GM23248 (cell line): ENCODE results near the gene CDK14. TPM values are rescaled to one million over a fixed set of nuclear protein-coding genes. Genes with fewer than 3 reads are reported as not detected.

Experiments used
- DNase-seq: peaks from one replicate; pipeline ENCODE4 v3.0.0-alpha.2; 2015
- H2AFZ ChIP-seq: fragments of 200-600 bp; sonication (generic); 2 replicates; pipeline ENCODE4 v1.6.1; 2016; ENCODE audit warnings: antibody characterized with exemption
- H3F3A ChIP-seq: fragments of 200-600 bp; sonication (generic); 2 replicates; pipeline ENCODE4 v1.6.1; 2016; ENCODE audit warnings: mild to moderate bottlenecking, antibody characterized with exemption, mixed run types; ENCODE audit not compliant: insufficient read depth
- H3K27ac ChIP-seq: fragments of 200-600 bp; sonication (generic); 2 replicates; pipeline ENCODE4 v1.5.1; 2016; ENCODE audit warnings: mild to moderate bottlenecking
- H3K27me3 ChIP-seq: fragments of 200-600 bp; sonication (generic); replicated peaks from 2 replicates; pipeline ENCODE4 v1.6.1; 2016; ENCODE audit warnings: mild to moderate bottlenecking; ENCODE audit not compliant: insufficient read depth
- H3K36me3 ChIP-seq: fragments of 200-600 bp; sonication (generic); 2 replicates; pipeline ENCODE4 v1.6.1; 2016; ENCODE audit warnings: low read depth, mild to moderate bottlenecking
- H3K4me1 ChIP-seq: fragments of 200-600 bp; sonication (generic); 2 replicates; pipeline ENCODE4 v1.6.1; 2016; ENCODE audit warnings: mild to moderate bottlenecking; ENCODE audit not compliant: insufficient read depth
- H3K4me2 ChIP-seq: fragments of 200-600 bp; sonication (generic); one replicate; pipeline ENCODE4 v1.6.1; 2016; ENCODE audit warnings: mild to moderate bottlenecking; ENCODE audit not compliant: unreplicated experiment
- H3K4me3 ChIP-seq: fragments of 200-600 bp; sonication (generic); 2 replicates; pipeline ENCODE4 v1.5.1; 2016; ENCODE audit warnings: mild to moderate bottlenecking
- H3K79me2 ChIP-seq: fragments of 200-600 bp; sonication (generic); 2 replicates; pipeline ENCODE4 v1.6.1; 2016; ENCODE audit warnings: mild to moderate bottlenecking; ENCODE audit not compliant: insufficient read depth
- H3K9ac ChIP-seq: fragments of 200-600 bp; sonication (generic); 2 replicates; pipeline ENCODE4 v1.6.1; 2016; ENCODE audit warnings: mild to moderate bottlenecking
- H3K9me2 ChIP-seq: fragments of 200-600 bp; sonication (generic); 2 replicates; pipeline ENCODE4 v1.6.1; 2016; ENCODE audit warnings: mixed run types, mild to moderate bottlenecking, moderate library complexity; ENCODE audit not compliant: insufficient read depth
- H3K9me3 ChIP-seq: fragments of 200-600 bp; sonication (generic); one replicate; pipeline ENCODE4 v1.6.1; 2017; ENCODE audit warnings: low read depth
- H4K20me1 ChIP-seq: fragments of 200-600 bp; sonication (generic); 2 replicates; pipeline ENCODE4 v1.6.0; 2016; ENCODE audit not compliant: insufficient read depth
- EZH2 ChIP-seq: fragments of 200-600 bp; sonication (generic); IDR thresholded peaks from 2 replicates; pipeline ENCODE4 v1.6.1; 2018; ENCODE audit warnings: antibody characterized with exemption, mild to moderate bottlenecking; ENCODE audit not compliant: insufficient read depth, poor library complexity, severe bottlenecking
- EZH2phosphoT487 ChIP-seq: fragments of 200-600 bp; sonication (generic); IDR thresholded peaks from 2 replicates; pipeline ENCODE4 v1.6.1; 2018; ENCODE audit warnings: antibody characterized with exemption, moderate library complexity, mild to moderate bottlenecking, low read depth; ENCODE audit not compliant: insufficient read depth
- WGBS, 2 experiments: methylation state at CpG; one replicate each; pipeline ENCODE4 v1.1.6; 2015 to 2017; ENCODE audit warnings: low lambda C conversion rate in 2 of 2, low coverage in 1 of 2; ENCODE audit errors: missing lambda C conversion rate in 2 of 2; 5-methylcytosine and 5-hydroxymethylcytosine counted together
- in situ Hi-C: fragments of 300-500 bp; cut with MboI; formaldehyde crosslinking; loops from 2 replicates; pipeline ENCODE4 v1.15.0; 2020
- polyA plus RNA-seq: library from polyadenylated mRNA; unstranded; fragments of >200 nt; fragmentation: Nextera tagmentation; extraction: Ambion mirVana; gene quantifications from 2 replicates; pipeline ENCODE4 v1.2.1, GENCODE V29; 2016
- total RNA-seq: library from RNA; depleted of rRNA; stranded (reverse); fragments of >200 nt; shearing (Covaris generic); gene quantifications from 2 replicates; pipeline ENCODE4 v1.2.3, GENCODE V29; 2014

CDK14 gene
- total and polyA plus RNA-seq, 2 experiments from 2014 or later = 19.9 to 21.2 TPM

DNA sequence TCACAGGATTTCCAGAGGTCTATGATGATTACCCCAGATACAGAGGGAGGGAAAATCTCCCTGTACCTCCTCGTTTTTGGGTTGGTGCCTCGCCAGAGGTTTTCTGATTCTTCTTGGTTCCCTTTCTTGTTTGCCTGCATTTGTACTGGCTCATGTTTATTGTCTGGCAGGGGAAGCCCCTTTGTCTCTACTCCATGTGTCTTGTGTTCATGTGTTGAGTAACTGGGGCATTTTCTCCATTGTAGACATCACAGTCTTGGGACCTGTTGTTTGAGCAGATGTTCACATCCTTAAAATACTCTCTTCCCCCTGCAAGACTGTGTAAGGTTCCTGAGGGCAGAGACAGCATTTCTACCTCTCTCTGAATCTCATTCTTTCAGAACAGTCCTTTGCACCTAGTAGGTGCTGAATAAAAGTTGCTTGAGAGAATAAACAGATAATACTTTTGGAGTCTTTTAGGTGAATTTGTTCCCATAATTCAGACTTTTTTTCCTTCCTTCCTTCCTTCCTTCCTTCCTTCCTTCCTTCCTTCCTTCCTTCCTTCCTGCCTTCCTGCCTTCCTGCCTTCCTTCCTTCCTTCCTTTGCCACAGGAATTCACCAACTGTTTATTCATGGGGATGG, 25.1 kb downstream of the CDK14 start:
- H3K27me3 ChIP-seq = no peaks in the 10 kb centered on the region
- TF ChIP-seq EZH2 (no peak), EZH2phosphoT487 (no peak)
- H3K79me2 ChIP-seq = peaks cover 91% of the 10 kb centered on the region
- H3K27ac ChIP-seq = no peak overlapping the region
- peaks cover 33% of the 10 kb centered on the region for H3K4me1 ChIP-seq
- H3K36me3 ChIP-seq = no peaks in the 10 kb centered on the region
- no peaks in the 10 kb centered on the region for H3K9me3 ChIP-seq
- WGBS, 2 experiments = 29 to 32% methylated on average over 2 of the region's 2 CpGs
- no peaks in the 10 kb centered on the region for H4K20me1 ChIP-seq
- DNase-seq = no peak
- no peak overlapping the region for H2AFZ ChIP-seq
- no peak overlapping the region for H3K4me2 ChIP-seq
- H3F3A ChIP-seq = peaks cover 30% of the 10 kb centered on the region
- no peak overlapping the region for H3K9ac ChIP-seq
- in situ Hi-C loops = no loop called here
- no peaks in the 10 kb centered on the region for H3K9me2 ChIP-seq
- no peak overlapping the region for H3K4me3 ChIP-seq

DNA sequence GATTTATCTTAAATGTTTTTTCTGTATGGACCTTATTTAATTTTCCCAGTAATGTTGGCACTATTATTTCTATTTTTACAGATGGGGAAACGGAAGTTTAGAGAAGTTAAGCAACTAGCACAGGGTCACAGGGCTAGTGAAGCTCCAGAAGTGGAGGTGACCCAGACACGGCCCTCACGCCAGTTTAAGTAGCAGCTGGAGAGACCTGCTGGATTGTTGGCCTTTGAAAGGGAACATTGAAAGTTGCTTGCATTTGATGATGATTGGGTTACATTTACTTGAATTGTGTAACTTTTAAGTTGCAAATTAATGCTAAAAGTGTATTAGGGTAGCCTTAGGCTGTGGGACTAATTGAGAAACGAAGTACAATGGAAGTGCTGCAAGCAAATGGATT, 25.6 kb downstream of the CDK14 start:
- Histone ChIP-seq H3K9me2 (no peaks in the 10 kb centered on the region), H4K20me1 (no peaks in the 10 kb centered on the region), H3K27me3 (no peaks in the 10 kb centered on the region), H3K36me3 (no peaks in the 10 kb centered on the region), H3F3A (peaks cover 30% of the 10 kb centered on the region), H3K4me2 (no peak overlapping the region), H3K27ac (no peak overlapping the region), H3K9ac (no peak overlapping the region), H3K9me3 (no peaks in the 10 kb centered on the region), H3K4me1 (peaks cover 38% of the 10 kb centered on the region), H3K4me3 (no peak overlapping the region), H3K79me2 (peaks cover 91% of the 10 kb centered on the region), H2AFZ (no peak overlapping the region)
- TF ChIP-seq EZH2 (no peak), EZH2phosphoT487 (no peak)
- WGBS, 2 experiments = 90 to 91% methylated on average over 4 of the region's 4 CpGs
- DNase-seq = no peak
- in situ Hi-C loops = no loop called here

- Histone ChIP-seq H3K4me1 (peaks cover 38% of the 10 kb centered on the region), H3K36me3 (no peaks in the 10 kb centered on the region), H2AFZ (no peak overlapping the region), H3K9ac (no peak overlapping the region), H4K20me1 (no peaks in the 10 kb centered on the region), H3K79me2 (peaks cover 91% of the 10 kb centered on the region), H3K9me3 (no peaks in the 10 kb centered on the region), H3K27ac (no peak overlapping the region), H3K4me3 (no peak overlapping the region), H3F3A (peaks cover 30% of the 10 kb centered on the region), H3K9me2 (no peaks in the 10 kb centered on the region), H3K4me2 (no peak overlapping the region), H3K27me3 (no peaks in the 10 kb centered on the region)
- WGBS, 2 experiments = 90 to 100% methylated on average over 2 of the region's 2 CpGs
- TF ChIP-seq EZH2 (no peak), EZH2phosphoT487 (no peak)
- no peak for DNase-seq
- in situ Hi-C loops = no loop called here
Observed at GRCh38 chr7:90622670-90623069, 26.5 kb downstream of the CDK14 start.

DNA sequence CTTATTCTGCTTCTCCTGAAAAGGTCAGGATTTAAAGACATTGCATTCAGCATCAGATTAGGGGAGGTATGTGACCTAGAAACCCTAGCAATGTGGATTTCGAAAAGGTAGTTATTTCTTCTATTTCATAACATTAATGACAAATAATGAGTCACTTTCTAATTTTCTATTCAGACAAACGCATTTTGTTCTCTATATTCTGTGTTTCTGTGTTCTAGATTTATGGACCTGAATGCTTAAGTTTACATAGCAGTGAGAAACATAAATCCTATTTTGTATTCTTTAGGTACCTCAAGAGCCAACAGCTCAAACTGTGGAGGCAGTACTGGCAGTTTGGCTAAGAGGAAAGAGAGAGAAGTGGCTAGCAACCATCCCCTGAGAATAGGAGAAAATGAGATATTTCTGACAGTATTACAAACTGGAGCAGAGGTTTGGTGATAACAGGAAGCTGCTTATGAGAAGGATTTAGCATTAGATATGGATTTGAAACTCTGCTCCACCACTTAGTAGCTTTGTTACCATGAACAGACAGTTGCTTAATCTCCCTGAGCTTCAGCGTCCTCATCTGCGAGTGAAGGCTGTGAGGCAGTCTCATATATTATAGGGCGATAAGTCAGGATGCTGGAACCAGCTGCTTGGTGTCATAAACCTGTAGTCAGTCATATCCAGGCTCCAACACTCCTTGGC, 28.2 kb downstream of the CDK14 start:
- TF ChIP-seq EZH2 = no peak
- no peak for TF ChIP-seq EZH2phosphoT487
- WGBS, 2 experiments = 31 to 38% methylated on average over 5 of the region's 5 CpGs
- Histone ChIP-seq H3K79me2 (peaks cover 91% of the 10 kb centered on the region), H3F3A (peaks cover 30% of the 10 kb centered on the region), H3K4me1 (peaks cover 38% of the 10 kb centered on the region), H3K9me3 (no peaks in the 10 kb centered on the region), H3K4me2 (peak overlapping the region; percentile 90), H4K20me1 (no peaks in the 10 kb centered on the region), H2AFZ (peak overlapping the region; percentile 56), H3K4me3 (peak overlapping the region; percentile 47), H3K27me3 (no peaks in the 10 kb centered on the region), H3K36me3 (no peaks in the 10 kb centered on the region), H3K9me2 (no peaks in the 10 kb centered on the region), H3K27ac (peak overlapping the region; percentile 80), H3K9ac (peak overlapping the region; percentile 50)
- in situ Hi-C loops = no loop called here
- DNase-seq = peak; percentile 66
